GM12891 (cell line): ENCODE measurements around the gene LIN9.

Experiments
- PAX5 ChIP-seq: IDR thresholded peaks from 2 replicates; pipeline ENCODE4 v1.6.1; 2011; ENCODE audit warnings: low read length, moderate library complexity, mild to moderate bottlenecking; ENCODE audit not compliant: insufficient read depth, severe bottlenecking
- POLR2A ChIP-seq: IDR thresholded peaks from 2 replicates; pipeline ENCODE4 v1.6.1; 2011; ENCODE audit warnings: low read depth, low read length, control low read depth
- POLR2AphosphoS5 ChIP-seq: IDR thresholded peaks from 2 replicates; pipeline ENCODE4 v1.6.1; 2011; ENCODE audit warnings: low read depth, low read length, control low read depth
- POU2F2 ChIP-seq: IDR thresholded peaks from 2 replicates; pipeline ENCODE4 v1.6.1; 2011; ENCODE audit warnings: low read depth, mild to moderate bottlenecking, control low read depth, low read length, moderate library complexity
- SPI1 ChIP-seq: IDR thresholded peaks from 2 replicates; pipeline ENCODE4 v1.6.1; 2011; ENCODE audit warnings: low read depth, low read length, control low read depth
- TAF1 ChIP-seq: IDR thresholded peaks from 2 replicates; pipeline ENCODE4 v1.6.1; 2011; ENCODE audit warnings: low read depth, low read length, control low read depth

DNA sequence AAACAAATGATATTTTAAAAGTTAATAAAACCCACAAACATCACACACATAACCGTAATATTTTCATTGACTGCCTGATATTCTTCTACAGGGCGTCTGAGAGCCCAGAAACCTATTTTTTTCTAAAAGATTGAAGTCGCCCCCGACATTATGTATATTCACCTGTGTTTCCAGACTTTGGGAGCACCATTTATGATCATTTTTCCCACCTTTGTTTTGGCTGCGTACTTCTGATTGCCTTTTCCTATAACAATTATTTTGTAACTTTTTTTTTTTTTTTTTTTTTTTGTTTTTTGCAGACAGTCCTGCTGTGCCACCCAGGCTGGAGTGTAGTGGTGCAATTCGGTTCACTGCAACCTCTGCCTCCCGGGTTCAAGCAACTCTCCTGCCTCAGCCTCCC lies 121.6 kb downstream of the LIN9 start:
- no peak for TF ChIP-seq POLR2A
- TF ChIP-seq TAF1, result no peak
- no peak for TF ChIP-seq POLR2AphosphoS5
- no peak for TF ChIP-seq PAX5
- TF ChIP-seq SPI1, result no peak
- TF ChIP-seq POU2F2, result no peak
